ENCODE measurements around the gene NCKAP1. TPM values are rescaled to one million over a fixed set of nuclear protein-coding genes. Genes with fewer than 3 reads are reported as not detected.

NCKAP1 gene
- total RNA-seq, 1 donor from 2014 or later = 116 TPM

- H3K4me1 Mint-ChIP-seq (ENCODE audit: low read depth, unreplicated experiment) = peaks cover 3% of the 10 kb centered on the region
- H3K27ac Mint-ChIP-seq (ENCODE audit: unreplicated experiment) = no peak overlapping the region
- H3K4me3 Mint-ChIP-seq (ENCODE audit: unreplicated experiment) = no peak overlapping the region
- H3K27me3 Mint-ChIP-seq (ENCODE audit: unreplicated experiment) = no peaks in the 10 kb centered on the region
- no peak for TF ChIP-seq CTCF (IDR thresholded peaks at IDR 0.05; ENCODE audit: partially characterized antibody, unreplicated experiment)
- no peak for DNase-seq
- H3K9me3 Mint-ChIP-seq (ENCODE audit: unreplicated experiment) = no peaks in the 10 kb centered on the region
- H3K36me3 Mint-ChIP-seq (ENCODE audit: unreplicated experiment) = no peaks in the 10 kb centered on the region
Measured at GRCh38 chr2:182920089-182920488, 118.2 kb downstream of the NCKAP1 start.

GRCh38 chr2:182918961-182919652, 119.2 kb downstream of the NCKAP1 start:
- no peaks in the 10 kb centered on the region for H3K27me3 Mint-ChIP-seq (ENCODE audit: unreplicated experiment)
- peaks cover 3% of the 10 kb centered on the region for H3K4me1 Mint-ChIP-seq (ENCODE audit: low read depth, unreplicated experiment)
- H3K9me3 Mint-ChIP-seq (ENCODE audit: unreplicated experiment) = no peaks in the 10 kb centered on the region
- no peak overlapping the region for H3K4me3 Mint-ChIP-seq (ENCODE audit: unreplicated experiment)
- H3K27ac Mint-ChIP-seq (ENCODE audit: unreplicated experiment) = no peak overlapping the region
- DNase-seq = no peak
- no peak for TF ChIP-seq CTCF (IDR thresholded peaks at IDR 0.05; ENCODE audit: partially characterized antibody, unreplicated experiment)
- no peaks in the 10 kb centered on the region for H3K36me3 Mint-ChIP-seq (ENCODE audit: unreplicated experiment)

GRCh38 chr2:182917924-182918323, 120.3 kb downstream of the NCKAP1 start:
- DNase-seq = no peak
- H3K4me1 Mint-ChIP-seq (ENCODE audit: low read depth, unreplicated experiment) = peaks cover 3% of the 10 kb centered on the region
- no peaks in the 10 kb centered on the region for H3K9me3 Mint-ChIP-seq (ENCODE audit: unreplicated experiment)
- H3K27me3 Mint-ChIP-seq (ENCODE audit: unreplicated experiment) = no peaks in the 10 kb centered on the region
- no peak overlapping the region for H3K4me3 Mint-ChIP-seq (ENCODE audit: unreplicated experiment)
- no peak for TF ChIP-seq CTCF (IDR thresholded peaks at IDR 0.05; ENCODE audit: partially characterized antibody, unreplicated experiment)
- H3K36me3 Mint-ChIP-seq (ENCODE audit: unreplicated experiment) = no peaks in the 10 kb centered on the region
- H3K27ac Mint-ChIP-seq (ENCODE audit: unreplicated experiment) = no peak overlapping the region

- no peaks in the 10 kb centered on the region for H3K27me3 Mint-ChIP-seq (ENCODE audit: unreplicated experiment)
- no peak overlapping the region for H3K27ac Mint-ChIP-seq (ENCODE audit: unreplicated experiment)
- no peaks in the 10 kb centered on the region for H3K9me3 Mint-ChIP-seq (ENCODE audit: unreplicated experiment)
- H3K4me3 Mint-ChIP-seq (ENCODE audit: unreplicated experiment) = no peak overlapping the region
- H3K36me3 Mint-ChIP-seq (ENCODE audit: unreplicated experiment) = no peaks in the 10 kb centered on the region
- H3K4me1 Mint-ChIP-seq (ENCODE audit: low read depth, unreplicated experiment) = peaks cover 3% of the 10 kb centered on the region
- no peak for TF ChIP-seq CTCF (IDR thresholded peaks at IDR 0.05; ENCODE audit: partially characterized antibody, unreplicated experiment)
- no peak for DNase-seq
Measured at GRCh38 chr2:182916417-182916816, 121.8 kb downstream of the NCKAP1 start.
